HG02938 (cell line): ENCODE measurements around the gene OBP2B.
"Not testable (repeated sequence)": the region's sequence is repeated elsewhere in the genome, so short reads cannot be mapped to it uniquely, and the experiment has no call there.

Experiments used
- ATAC-seq: cut with Tn5 transposase; IDR thresholded peaks from one replicate; pipeline ENCODE4 v1.9.1; 2021; ENCODE audit warnings: mild to moderate bottlenecking, moderate library complexity; ENCODE audit not compliant: unreplicated experiment

OBP2B gene

DNA sequence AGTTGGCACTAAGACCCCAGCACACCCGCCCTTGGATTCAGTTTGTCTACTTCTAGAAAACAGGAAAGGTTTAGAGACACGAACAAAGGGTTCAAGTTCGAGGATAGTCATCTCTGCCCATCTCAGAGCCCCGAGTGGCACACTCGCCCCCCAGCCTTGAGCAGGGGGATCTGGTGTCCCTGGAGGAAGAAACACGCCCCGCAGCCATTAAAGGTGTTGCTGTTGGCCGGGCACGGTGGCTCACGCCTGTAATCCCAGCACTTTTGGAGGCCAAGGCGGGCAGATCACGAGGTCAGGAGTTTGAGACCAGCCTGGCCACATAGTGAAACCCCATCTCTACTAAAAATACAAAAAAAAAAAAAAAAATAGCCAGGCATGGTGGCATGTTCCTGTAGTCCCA, 39.4 kb downstream of the OBP2B start:
- ATAC-seq, result not testable (repeated sequence)

DNA sequence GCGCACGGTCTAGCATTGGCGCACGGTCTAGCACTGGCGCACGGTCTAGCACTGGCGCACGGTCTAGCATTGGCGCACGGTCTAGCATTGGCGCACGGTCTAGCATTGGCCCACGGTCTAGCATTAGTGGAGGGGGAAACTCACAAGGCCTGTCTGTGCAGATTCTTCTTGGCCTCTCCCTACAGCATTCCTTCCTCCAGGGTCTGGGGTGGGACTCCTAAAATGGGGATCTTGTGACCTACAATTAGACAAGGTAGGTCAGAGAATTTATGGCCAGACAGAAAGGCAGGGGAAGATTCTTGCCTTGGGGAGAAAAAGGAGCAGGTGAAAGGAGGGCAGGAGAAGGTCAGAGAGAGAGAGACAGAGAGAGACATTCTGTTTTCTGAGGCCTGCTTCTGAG, 39.9 kb downstream of the OBP2B start:
- no peak for ATAC-seq

DNA sequence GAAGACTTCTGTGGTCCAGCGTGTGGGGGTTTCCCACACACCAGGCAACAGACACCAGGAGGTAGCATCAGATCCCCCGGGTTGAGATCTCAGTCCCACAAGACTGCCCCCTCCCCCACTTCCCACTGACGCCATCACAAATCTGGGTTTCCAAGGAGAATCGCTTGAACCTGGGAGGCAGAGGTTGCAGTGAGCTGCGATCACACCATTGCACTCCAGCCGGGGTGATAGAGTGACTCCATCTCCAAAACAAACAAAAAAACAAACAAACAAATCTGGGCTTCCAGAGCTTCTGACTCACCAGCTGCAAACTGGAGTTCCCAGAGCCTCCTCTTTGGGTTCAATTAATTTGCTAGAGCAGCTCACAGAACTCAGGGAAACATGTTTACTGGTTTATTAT, 40.6 kb downstream of the OBP2B start:
- no peak for ATAC-seq

DNA sequence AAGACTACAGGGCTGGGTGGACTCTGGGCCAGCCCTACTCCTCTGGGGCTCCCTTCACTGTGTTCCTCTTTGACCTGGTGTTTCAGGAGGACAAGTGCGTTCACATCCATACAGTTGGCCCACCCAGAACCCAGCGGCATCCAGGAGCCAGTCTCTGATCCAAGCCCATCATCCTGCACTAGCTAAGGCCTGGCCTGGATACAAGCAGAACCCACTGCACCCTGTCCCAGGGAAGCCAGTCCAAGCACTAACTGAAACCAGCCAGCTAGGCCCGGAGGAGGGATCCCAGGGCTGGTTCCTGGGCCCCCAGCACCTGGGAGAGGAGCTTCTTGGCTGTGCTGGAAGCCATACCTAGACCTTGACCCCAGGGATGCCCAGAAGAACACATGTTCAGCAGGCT, 41.3 kb downstream of the OBP2B start:
- no peak for ATAC-seq

DNA sequence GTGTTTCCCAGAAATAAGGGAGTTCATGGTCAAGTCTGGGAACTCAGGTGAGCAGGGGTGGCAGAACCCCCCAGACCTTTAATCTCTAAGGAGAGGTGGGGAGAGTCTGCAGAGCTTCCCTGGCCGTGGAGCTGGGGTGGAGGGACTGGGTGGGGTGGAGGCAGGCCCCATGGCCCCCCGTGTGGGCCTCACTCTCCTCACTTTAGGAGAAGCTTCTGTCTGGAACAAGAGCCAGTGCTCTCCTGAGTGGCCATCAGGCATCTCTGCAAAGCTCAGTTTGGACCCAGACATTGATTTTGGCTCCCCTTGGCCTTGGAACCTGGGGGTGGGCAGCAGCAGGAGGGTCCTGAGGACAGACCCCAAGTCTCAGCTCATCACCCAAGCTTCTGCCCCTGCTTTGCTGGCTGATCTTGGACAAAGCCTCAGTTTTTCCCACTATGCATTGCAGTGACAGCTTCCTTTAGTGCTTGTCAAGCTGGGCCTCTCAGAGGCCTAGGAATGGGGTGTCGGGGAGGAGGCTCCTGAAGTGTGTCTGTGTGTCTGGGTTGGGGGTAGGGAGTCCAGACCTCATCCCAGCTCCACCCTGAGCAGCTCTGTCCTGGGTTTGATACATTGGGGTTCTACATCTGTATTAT, 41.8 kb downstream of the OBP2B start:
- no peak for ATAC-seq

DNA sequence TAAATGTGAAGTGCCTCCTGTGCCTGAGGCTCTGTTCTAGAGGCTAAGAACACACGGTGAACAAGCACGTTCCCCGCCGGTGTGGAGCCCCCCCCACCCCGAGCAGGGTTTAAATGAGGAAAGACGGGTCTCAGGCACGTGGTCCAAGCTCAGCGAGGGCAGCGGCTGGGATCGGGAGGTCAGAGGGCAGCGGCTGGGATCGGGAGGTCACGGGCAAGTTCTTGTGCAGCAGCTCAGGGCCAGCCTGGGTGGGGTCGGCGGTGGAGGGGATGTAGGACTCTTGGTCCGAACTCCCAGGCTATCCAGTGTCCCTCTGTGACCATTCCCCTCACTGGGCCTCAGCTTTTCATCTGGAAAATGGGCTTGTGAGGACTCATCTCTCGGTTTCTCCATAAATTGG, 42.7 kb downstream of the OBP2B start:
- ATAC-seq, result no peak

DNA sequence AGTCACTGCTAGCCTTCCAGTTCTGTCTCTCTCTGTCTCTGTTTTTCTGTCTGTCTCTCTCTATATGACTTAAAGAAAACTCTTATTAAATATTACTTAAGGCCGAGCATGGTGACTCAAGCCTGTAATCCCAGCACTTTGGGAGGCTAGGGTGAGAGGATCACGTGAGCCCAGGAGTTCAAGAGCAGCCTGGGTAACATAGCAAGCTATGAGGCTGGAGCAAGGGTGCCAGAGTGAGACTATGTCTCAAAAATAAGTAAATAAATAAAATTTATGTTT, 43.7 kb downstream of the OBP2B start:
- ATAC-seq, result no peak

DNA sequence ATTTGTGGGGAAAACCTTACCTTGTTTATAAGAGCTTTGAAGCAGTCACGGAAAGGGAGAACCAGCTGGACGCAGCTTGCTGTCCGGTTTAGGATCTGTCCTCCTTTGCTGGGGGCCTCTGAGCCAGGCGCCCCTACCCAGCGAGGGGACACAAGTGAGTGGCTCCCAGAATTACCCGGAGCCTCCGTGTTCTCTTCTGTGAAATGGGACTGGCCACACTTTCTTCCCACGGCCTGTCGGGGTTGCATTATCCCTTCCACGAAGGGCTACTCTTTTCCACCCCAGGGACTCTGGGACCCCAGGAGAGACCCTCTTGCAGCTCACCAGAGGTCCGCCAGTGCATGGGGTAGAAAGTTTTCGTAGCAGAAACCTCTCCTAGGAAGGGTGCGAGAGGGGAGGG, 44.9 kb downstream of the OBP2B start:
- no peak for ATAC-seq

DNA sequence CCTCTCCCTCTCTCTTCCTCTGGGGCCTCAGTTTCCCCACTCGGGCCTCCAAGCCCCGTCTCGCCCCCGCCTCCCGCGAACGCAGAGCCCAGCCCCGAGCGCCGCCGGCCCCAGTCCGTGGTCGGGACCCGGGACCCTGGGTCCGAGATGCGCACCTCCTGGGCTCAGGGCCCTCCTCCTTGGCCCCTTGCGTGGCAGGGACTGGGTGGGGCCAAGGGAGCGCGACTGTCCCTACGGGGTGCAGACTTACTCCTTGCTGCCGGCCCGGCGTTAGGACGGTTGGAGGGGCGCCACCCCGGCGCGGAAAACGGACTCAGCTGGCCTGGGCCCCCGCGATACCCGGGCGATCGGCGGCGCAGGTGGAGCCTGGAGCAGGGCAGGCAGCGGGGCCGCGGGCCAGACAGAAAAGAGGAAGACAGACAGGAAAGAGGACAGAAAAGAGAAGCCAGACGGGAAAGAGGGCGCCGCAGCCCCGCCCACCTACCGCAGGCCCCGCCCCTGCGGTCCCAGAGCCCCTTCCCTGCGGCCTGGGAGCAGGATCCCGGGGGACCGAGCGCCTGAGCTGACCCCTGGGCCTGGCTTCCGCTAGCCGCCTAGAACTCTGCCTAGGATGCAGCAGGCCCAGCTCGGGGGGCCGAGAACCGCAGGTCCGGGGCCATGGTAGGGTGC, 45.4 kb downstream of the OBP2B start, which contains the start of gene GBGT1:
GBGT1 (minus strand) TSS at position 411 of the 669 bp plus-strand sequence. CDS start 1,502 bp downstream, outside the sequence.
- no peak for ATAC-seq

DNA sequence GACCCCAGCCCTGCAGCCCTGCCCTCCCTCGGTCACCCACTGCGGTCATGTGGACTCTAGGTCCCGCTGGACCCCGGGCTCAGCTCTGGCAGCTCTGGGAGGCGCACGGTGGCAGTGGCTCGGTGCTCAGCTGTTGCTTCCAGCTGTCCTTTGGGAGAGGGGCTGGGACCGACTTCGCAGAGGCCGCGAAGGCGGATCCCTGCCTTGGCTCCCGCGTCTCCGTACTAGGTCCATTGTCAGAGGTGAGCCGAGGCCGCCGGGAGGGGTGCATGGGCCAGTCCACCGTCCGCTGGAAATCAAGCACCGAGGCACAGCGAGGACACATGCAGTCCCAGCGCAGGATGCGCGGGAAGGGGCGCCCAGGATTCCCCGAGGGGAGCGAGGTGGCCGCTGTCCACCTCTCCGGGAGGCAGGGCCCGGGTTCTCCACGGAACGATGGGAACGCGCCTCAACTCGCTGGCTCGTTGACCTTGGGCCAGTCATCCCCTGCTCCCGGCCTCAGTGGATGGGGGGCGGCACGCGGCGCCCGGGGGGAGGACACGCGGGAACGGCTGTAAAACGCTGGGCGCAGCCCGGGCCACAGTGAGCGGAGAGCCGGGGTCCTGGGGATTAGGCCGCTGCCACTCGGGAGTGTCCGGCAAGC, 46.1 kb downstream of the OBP2B start:
- ATAC-seq, result no peak

DNA sequence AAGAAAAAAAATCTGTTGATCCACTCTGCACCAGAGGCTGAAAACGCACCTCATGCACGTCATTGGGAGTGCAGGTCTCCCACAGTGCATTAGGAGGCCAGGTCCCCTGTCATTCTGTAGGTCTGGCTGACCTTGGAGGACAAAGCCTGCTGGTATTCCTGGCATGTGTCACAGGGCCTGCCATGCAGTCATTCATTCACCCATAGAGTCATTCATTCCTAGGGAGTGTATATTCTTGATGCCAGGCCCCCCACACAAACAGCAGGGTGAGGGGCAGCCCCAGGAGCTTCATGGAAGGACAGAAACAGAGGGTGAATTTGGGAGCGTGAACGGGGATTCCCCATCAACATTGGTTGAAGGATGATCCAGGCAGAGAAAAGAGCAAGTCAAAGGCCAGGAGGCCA, 47.5 kb downstream of the OBP2B start:
- no peak for ATAC-seq

DNA sequence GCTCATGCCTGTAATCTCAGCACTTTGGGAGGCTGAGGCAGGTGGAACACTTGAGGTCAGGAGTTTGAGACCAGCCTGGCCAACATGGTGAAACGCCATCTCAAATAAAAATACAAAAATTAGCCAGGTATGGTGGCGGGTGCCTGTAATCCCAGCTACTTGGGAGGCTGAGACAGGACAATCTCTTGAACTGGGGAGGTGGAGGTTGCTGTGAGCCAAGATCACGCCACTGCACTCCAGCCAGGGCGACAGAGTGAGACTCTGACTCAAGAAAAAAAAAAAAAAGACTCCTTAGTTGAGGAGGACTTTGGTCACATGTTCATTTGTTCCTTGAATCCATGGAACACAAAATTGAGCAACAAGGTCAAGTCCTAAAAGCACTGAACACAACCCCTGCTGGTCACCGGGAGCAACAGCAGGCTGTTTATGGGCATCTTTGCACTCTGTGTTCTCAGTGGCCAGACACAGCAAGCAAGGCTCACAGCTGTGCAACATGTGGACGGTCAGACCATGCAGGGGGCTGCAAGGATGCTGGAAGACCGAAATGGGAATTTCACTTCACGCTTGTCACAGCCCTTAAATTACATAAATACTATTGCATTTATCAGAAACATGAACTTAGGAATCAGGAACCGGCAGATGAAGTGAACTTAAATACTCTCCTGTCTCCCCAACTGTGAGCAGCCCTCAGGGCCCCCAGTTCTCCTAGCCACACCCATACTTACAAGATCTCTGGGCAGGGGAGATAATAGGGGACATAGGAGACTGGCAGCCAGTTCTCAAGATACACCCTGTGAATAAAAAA, 48.1 kb downstream of the OBP2B start:
- ATAC-seq, result no peak

DNA sequence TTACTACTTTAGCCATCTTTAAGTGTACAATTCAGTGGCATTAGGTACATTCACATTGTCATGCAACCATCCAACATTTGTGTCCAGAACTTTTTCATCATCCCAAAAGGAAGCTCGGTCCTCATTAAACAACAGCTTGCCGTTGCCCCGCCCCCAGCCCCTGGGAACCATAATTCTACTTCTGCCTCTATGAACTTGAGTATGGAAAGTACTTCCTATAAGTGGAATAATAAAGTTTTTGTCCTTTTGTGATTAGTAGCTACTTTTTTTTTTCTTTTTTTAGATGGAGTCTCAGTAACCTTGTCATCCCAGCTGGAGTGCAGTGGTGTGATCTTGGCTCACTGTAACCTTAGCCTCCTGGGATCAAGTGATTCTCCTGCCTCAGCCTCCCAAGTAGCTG, 50.4 kb downstream of the OBP2B start:
- ATAC-seq, result no peak
